ENCODE results near the gene ABHD14A. TPM values are rescaled to one million over a fixed set of nuclear protein-coding genes. Genes with fewer than 3 reads are reported as not detected.

ABHD14A gene
- total and polyA plus RNA-seq, 2 of the 13 experiments (the other 11 are each of a cell fraction or from before 2014, with no cell fraction given) = 29.5 to 46.9 TPM

- TF ChIP-seq, protein P1, sequence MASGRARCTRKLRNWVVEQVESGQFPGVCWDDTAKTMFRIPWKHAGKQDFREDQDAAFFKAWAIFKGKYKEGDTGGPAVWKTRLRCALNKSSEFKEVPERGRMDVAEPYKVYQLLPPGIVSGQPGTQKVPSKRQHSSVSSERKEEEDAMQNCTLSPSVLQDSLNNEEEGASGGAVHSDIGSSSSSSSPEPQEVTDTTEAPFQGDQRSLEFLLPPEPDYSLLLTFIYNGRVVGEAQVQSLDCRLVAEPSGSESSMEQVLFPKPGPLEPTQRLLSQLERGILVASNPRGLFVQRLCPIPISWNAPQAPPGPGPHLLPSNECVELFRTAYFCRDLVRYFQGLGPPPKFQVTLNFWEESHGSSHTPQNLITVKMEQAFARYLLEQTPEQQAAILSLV (CRISPR knock-in tag; IDR thresholded peaks at IDR 0.05; ENCODE audit: borderline replicate concordance) = peak; percentile 66; the same call in 1 of the 2 replicates
- TF ChIP-seq ZSCAN20 (CRISPR knock-in tag; IDR thresholded peaks at IDR 0.05; ENCODE audit: borderline replicate concordance) (peak; percentile 58; the same call in 1 of the 2 replicates), POLR2AphosphoS5 (IDR thresholded peaks at IDR 0.05; ENCODE audit: low read depth, low read length) (peak; percentile 65), CHD2 (IDR thresholded peaks at IDR 0.05; ENCODE audit: low read depth, low read length) (no peak), YEATS4 (CRISPR knock-in tag; IDR thresholded peaks at IDR 0.05; ENCODE audit: borderline replicate concordance) (peak; percentile 51), XRCC5 (optimal IDR thresholded peaks at IDR 0.05; ENCODE audit: low read length) (peak; percentile 18), ISL2 (CRISPR knock-in tag; IDR thresholded peaks at IDR 0.05) (peak; percentile 37; the same call in 1 of the 2 replicates), ZNF430 (CRISPR knock-in tag; IDR thresholded peaks at IDR 0.05) (peak; percentile 45; the same call in 1 of the 2 replicates), TAF1 (CRISPR knock-in tag; IDR thresholded peaks at IDR 0.05) (peak; percentile 66), PHF21A (CRISPR knock-in tag; IDR thresholded peaks at IDR 0.05) (peak; percentile 63), MXI1 (IDR thresholded peaks at IDR 0.05; ENCODE audit: borderline replicate concordance, low read depth, low read length) (no peak), YY1 (IDR thresholded peaks at IDR 0.05; ENCODE audit: insufficient read depth, insufficient replicate concordance, low read depth, low read length) (peak; percentile 93), ZNF709 (CRISPR knock-in tag; IDR thresholded peaks at IDR 0.05) (0 out of 2 replicates have a peak, but pooled peaks have one; percentile 5), ZNF776 (CRISPR knock-in tag; IDR thresholded peaks at IDR 0.05) (peak; percentile 51; the same call in 1 of the 2 replicates), MAZ (IDR thresholded peaks at IDR 0.05; ENCODE audit: borderline replicate concordance, low read depth, low read length) (peak; percentile 56; the same call in 1 of the 2 replicates), MAZ (CRISPR knock-in tag; IDR thresholded peaks at IDR 0.05; ENCODE audit: low read depth) (no peak; the same call in 1 of the 2 replicates), MED8 (CRISPR knock-in tag; IDR thresholded peaks at IDR 0.05; ENCODE audit: insufficient replicate concordance) (peak; percentile 36), SP5 (CRISPR knock-in tag; IDR thresholded peaks at IDR 0.05; ENCODE audit: borderline replicate concordance, low read depth) (0 out of 2 replicates have a peak, but pooled peaks have one; percentile 36)
- TF ChIP-seq, protein P2, sequence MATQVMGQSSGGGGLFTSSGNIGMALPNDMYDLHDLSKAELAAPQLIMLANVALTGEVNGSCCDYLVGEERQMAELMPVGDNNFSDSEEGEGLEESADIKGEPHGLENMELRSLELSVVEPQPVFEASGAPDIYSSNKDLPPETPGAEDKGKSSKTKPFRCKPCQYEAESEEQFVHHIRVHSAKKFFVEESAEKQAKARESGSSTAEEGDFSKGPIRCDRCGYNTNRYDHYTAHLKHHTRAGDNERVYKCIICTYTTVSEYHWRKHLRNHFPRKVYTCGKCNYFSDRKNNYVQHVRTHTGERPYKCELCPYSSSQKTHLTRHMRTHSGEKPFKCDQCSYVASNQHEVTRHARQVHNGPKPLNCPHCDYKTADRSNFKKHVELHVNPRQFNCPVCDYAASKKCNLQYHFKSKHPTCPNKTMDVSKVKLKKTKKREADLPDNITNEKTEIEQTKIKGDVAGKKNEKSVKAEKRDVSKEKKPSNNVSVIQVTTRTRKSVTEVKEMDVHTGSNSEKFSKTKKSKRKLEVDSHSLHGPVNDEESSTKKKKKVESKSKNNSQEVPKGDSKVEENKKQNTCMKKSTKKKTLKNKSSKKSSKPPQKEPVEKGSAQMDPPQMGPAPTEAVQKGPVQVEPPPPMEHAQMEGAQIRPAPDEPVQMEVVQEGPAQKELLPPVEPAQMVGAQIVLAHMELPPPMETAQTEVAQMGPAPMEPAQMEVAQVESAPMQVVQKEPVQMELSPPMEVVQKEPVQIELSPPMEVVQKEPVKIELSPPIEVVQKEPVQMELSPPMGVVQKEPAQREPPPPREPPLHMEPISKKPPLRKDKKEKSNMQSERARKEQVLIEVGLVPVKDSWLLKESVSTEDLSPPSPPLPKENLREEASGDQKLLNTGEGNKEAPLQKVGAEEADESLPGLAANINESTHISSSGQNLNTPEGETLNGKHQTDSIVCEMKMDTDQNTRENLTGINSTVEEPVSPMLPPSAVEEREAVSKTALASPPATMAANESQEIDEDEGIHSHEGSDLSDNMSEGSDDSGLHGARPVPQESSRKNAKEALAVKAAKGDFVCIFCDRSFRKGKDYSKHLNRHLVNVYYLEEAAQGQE (IDR thresholded peaks at IDR 0.05; ENCODE audit: borderline replicate concordance in 1 of 2, low read depth in 1 of 2, low read length in 2 of 2) = peak in 1 of 2 experiments; percentile 25; a peak in 1 of 4 replicates
- TF ChIP-seq, protein P3, sequence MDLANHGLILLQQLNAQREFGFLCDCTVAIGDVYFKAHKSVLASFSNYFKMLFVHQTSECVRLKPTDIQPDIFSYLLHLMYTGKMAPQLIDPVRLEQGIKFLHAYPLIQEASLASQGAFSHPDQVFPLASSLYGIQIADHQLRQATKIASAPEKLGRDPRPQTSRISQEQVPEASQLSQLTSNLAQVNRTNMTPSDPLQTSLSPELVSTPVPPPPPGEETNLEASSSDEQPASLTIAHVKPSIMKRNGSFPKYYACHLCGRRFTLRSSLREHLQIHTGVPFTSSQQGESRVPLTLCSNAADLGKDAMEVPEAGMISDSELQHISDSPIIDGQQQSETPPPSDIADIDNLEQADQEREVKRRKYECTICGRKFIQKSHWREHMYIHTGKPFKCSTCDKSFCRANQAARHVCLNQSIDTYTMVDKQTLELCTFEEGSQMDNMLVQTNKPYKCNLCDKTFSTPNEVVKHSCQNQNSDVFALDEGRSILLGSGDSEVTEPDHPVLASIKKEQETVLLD (CRISPR knock-in tag; IDR thresholded peaks at IDR 0.05; ENCODE audit: low read depth) = peak; percentile 91
Observed at GRCh38 chr3:51974963-51975851, at the start of gene ABHD14A (continued).

All from HepG2 (cell line).